GM19395 (cell line): ENCODE data around the gene RNF208.

ENCODE experiments used
- ATAC-seq: cut with Tn5 transposase; IDR thresholded peaks from one replicate; pipeline ENCODE4 v1.9.1; 2021; ENCODE audit warnings: mild to moderate bottlenecking, moderate library complexity; ENCODE audit not compliant: unreplicated experiment

Gene RNF208

GRCh38 chr9:137178201-137178938 lies 43.7 kb downstream of the RNF208 start:
- ATAC-seq, result no peak

- ATAC-seq, result peak; percentile 43
Measured at GRCh38 chr9:137176302-137177182, 45.5 kb downstream of the RNF208 start.

GRCh38 chr9:137175345-137175961 lies 46.6 kb downstream of the RNF208 start:
- ATAC-seq, result no peak

- ATAC-seq, result no peak
Measured at GRCh38 chr9:137174722-137175293, 47.2 kb downstream of the RNF208 start.

GRCh38 chr9:137173796-137174664 lies 48.0 kb downstream of the RNF208 start:
- no peak for ATAC-seq

- no peak for ATAC-seq
Measured at GRCh38 chr9:137172901-137173795, 48.9 kb downstream of the RNF208 start.

- no peak for ATAC-seq
Measured at GRCh38 chr9:137171149-137171900, 50.7 kb downstream of the RNF208 start.

GRCh38 chr9:137170486-137171148 lies 51.4 kb downstream of the RNF208 start:
- no peak for ATAC-seq
